ENCODE data around the gene C17orf100.

GRCh38 chr17:6638046-6638908, 13.3 kb upstream of the C17orf100 start:
- TF ChIP-seq, protein P1, sequence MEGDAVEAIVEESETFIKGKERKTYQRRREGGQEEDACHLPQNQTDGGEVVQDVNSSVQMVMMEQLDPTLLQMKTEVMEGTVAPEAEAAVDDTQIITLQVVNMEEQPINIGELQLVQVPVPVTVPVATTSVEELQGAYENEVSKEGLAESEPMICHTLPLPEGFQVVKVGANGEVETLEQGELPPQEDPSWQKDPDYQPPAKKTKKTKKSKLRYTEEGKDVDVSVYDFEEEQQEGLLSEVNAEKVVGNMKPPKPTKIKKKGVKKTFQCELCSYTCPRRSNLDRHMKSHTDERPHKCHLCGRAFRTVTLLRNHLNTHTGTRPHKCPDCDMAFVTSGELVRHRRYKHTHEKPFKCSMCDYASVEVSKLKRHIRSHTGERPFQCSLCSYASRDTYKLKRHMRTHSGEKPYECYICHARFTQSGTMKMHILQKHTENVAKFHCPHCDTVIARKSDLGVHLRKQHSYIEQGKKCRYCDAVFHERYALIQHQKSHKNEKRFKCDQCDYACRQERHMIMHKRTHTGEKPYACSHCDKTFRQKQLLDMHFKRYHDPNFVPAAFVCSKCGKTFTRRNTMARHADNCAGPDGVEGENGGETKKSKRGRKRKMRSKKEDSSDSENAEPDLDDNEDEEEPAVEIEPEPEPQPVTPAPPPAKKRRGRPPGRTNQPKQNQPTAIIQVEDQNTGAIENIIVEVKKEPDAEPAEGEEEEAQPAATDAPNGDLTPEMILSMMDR (IDR thresholded peaks at IDR 0.05; ENCODE audit: insufficient read depth, low read length, poor library complexity, severe bottlenecking) = no peak
- no peak for TF ChIP-seq EZH2phosphoT487 (conservative IDR thresholded peaks at IDR 0.05; ENCODE audit: low read length)
